HG03039 (cell line): ENCODE results near the gene GANAB.
"Not testable (repeated sequence)": the region's sequence is repeated elsewhere in the genome, so short reads cannot be mapped to it uniquely, and the experiment has no call there.

Experiments
- ATAC-seq: cut with Tn5 transposase; IDR thresholded peaks from one replicate; pipeline ENCODE4 v1.9.1; 2021; ENCODE audit warnings: mild to moderate bottlenecking, moderate library complexity; ENCODE audit not compliant: unreplicated experiment

Gene GANAB

DNA sequence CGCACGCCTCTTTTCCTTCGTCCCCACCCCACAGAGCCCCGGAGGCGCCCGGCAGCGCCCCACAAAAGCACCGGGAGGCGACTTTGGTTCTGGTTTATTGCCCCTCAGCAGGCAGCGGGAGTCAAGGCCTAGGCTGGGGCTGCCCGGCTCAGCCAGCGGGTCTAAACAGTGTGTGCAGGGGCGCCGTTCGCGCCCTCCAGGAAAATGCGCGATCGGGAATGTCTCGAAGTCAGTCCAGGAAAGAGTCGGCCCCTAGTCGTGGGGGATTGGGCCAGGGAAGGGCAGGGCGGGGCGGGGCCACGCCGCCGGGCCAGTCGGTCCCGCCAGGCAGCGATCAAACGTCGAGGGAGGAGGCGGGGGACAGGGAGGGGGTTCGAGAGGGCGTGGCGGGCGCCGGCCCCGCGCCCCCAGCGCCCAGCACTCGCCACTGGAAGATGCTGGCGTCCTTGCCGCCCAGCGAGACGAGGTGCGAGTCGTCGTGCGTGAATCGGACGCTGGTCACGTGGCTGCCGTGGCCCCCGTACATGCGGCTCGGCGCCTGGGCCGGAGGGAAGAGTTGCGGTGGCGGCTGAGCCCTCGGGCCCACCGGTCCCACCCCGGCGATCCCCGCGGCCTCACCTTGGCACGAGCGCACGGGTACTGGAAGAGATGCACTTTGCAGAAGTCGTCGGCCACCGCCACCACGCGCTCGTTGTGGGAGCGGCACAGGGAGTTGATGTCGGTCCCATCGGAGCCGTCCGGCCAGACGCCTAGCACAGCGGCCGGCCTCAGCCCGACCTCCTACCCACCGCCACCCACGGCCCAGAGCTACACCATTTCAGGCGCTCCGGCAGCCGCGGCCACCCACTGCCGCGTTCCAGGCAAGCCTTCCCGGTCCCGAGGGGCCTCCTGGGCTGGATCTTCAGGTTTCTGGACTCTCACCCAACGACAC lies 44.0 kb downstream of the GANAB start:
- ATAC-seq, result no peak

DNA sequence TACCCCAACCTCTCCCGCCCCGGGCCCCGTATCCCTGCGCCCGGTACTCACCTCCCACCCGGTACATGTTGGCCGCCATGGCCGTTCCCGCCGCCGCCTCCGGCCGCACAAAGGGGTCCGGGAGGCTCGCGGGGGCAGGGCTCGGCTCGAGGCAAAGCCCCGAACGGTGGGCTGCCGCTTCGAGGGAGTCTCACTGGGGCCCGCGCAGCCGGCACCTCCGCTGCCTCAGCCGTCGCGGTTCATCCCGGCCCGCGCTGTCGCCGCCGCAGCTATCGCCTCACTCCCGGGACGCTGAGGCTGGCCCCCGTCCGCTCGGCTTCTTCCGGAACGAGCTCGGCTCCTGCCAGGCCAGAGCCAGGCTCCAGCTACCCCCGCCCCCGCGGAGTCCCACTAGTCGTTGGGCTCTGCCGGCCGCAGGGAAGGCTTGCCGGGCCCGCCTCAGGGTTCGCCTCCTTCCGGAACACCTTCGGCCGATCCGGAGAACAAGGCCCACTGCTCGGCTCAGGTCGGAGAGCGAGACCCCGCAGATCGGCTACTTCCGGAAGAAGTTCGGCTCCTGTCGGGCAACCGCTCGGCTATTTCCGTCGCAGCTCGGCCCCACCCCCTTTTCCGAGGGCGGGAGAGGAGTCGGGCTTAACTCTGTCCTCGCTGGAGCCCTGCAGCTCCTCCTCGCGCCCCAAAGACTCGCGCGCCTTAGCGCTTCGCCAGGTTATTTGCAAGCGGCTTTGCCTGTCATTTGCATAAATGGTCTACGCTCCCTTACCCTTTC lies 44.9 kb downstream of the GANAB start, which contains the start of gene MTA2:
Gene MTA2, minus strand, starts transcription at position 494 of the 769 bp plus-strand sequence. Its CDS starts 415 bp downstream, at position 79.
- peak; percentile 74 for ATAC-seq

DNA sequence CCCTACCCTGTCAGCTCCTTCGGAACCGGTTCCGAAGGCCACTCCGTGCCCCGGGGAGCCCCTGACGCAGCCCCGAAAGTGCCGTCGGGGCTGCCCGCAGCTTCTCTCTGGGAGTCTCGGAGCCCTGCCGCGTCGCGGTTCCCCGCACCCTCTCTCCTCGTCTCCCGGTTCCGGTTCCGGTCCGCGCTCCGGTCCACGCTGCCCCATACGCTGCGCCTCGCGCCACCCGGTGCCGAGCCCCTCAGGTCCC lies 45.4 kb downstream of the GANAB start:
- ATAC-seq, result peak; percentile 8

DNA sequence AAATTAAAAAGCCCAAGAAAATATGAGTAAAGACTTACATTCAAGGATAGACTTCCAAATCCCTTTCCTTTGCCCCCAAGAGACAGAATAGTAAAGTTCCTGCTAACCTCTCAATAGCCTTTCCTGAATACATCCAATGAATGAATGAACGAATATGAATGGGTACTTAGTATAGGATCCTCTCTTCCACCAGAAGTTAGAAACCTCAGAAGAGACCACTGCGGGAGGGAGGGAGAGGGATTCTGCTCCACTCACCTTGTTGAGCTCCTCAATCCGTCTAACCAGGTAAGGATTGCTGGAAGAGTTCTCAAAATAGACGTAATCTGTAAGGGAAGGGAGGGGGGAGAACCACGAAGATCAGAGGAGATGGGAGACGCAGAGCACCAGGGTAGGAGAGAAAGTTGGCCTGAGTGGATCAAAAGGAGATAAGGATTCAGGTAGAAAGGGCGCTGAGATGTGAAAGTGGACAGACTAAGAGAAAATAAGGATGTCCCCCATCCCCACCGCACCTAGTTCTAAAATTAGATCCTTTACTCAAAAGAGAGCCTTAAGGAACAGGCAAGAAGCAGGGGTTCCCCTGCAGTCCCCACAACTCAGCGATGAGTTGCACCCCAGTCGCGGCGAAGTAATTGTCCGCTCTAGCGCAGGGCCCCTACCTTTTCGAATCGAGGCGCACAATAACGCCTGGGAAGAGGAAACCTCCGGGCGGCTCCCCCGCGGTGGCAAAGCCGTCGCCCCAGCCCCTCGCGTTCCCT lies 45.9 kb downstream of the GANAB start:
- no peak for ATAC-seq

DNA sequence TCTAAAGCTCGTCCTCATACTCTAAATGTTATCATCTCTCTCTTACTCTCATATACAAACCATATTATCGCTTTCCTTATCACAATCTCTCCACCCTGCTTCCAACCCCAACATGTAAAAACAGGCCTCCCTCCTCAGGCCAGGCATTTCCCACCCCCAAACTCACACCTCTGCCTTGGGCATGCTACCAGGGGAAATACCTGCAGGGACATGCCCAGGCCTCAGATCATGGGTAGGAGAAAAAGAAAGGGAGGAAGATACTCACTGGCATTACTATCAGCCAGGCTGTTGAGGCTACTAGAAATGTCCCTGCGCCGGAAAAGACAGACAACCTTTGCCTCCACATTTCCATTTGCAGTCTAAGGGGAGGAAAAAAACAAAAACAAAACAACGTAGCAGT lies 46.5 kb downstream of the GANAB start:
- ATAC-seq, result no peak

DNA sequence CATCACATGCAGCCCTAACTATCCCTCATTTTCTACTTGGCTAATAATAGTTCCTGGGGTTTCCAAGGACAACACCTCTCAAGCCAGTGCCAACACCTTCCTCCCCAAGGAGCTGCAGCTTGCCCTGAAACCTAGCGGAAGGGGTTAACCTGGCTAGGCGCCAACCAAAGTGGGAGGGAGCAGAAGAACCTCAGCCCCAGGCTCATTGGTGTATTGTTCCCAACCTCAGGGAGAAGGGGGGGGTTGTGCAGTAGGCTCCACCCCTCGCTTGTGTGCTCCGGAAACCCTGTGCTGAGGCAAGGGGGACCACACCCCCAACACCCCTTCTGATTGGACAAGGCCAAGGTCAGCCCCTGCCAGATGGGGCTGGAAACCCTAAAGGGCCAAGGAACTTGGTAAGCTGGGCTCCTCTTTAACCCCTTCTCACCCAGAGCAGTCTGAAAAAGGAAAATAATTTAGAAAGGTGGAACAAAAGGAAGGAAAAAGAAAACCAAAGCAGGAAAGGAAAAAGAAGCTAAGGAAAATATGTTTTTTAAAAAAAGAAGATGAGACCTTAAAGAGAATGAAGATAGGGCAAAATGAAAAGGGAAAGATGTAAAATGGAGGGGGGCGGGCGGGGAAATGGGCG lies 47.2 kb downstream of the GANAB start:
- peak; percentile 32 for ATAC-seq

DNA sequence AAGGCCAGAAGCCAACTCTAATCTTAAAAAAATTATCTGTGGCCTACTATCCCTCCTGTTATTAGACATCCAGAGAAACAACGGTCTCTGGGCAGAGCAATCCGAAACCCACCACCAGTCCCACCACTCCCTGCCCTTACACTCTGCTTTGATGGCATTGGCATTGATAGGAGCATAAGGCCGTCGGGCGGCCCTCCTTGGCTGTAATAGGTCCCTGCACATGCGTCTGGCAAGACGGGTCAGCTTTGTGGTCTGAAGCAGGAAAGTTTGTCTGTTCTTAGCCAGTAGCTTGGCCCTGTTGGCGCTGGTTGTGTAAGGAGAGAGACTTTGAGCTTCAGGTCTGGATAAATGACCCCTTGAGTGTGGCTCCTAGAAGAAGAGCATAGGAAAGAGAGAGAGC lies 51.3 kb downstream of the GANAB start:
- no peak for ATAC-seq

DNA sequence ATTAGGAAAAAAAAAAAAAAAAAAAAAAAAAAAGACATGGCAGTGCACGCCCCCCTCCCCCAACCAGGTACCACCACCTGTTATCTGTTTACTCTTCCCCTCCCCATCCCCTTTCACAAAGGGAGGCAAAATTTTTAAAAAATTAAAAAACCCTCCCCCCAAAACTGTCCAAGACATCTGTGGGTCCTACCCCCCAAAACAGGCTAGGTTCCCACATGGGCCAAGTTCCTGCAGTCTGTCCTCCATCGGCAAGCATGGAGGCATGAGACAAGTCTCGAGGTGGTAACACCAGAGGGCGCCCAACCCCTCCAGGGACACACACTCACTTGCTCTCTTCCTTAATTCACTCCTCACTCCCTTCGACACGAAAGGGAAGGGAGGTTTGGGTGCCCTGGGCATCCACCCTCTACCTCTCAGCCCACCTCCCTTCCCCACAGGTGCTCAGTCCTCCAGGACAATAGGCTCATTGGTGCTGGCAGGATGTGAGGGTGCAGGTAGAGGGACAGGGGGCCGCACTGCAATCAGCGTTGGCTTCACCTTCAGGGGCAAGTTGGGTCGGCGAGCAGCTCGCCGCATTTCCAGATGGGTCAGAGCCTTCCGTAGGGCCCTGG lies 52.9 kb downstream of the GANAB start:
- ATAC-seq, result no peak

DNA sequence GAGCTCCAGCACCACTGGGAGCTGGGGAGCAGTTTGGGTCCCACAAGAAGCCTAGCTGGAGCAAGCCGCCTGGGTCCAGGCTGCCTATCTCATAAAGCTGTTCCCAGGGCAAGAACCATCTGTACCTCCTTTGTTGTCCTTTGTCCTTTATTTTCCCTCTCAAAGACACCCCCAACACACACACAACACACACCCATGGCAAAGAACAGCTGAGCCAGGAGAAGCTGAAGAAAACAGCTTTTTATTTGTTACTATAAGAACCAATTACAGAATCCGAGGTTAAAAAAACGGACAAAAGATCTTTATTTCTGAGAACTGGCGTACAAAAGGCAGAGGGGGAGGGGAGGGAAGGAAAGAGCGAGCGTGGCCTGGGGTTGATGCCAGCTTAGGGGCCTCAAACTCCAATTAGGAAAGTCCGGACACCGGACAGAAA lies 53.4 kb downstream of the GANAB start:
- ATAC-seq, result no peak

DNA sequence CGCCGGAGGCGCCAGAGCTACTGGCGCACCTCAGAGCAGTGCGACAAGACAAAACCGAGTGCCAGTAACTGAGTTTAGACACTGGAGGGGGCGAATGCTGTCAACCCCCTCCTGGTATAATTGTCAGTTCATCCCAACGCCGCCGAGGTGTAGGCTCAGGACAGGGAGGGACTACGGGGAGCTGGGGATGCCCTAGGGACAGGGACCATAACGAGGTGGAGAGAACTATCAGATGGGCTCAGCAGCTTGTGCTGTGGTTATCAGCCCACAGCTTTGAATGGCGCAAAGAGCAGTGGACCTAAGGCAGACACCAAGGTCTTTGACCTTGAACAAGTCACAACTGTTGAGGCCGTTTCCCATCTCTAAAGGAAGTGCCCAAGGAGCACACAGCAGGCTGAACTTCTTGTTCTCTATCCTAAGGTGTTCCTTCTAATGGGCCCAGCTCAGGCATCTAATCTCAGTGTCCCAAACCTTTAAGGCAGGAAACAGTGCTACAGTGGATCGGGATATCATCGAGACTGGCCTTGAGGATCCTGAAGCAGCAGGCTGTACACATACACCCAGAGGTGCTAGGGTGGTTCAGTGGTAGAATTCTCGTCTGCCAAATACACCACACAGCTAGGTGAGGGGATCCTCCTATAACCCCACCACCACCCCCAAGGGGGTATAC lies 54.1 kb downstream of the GANAB start:
- no peak for ATAC-seq

DNA sequence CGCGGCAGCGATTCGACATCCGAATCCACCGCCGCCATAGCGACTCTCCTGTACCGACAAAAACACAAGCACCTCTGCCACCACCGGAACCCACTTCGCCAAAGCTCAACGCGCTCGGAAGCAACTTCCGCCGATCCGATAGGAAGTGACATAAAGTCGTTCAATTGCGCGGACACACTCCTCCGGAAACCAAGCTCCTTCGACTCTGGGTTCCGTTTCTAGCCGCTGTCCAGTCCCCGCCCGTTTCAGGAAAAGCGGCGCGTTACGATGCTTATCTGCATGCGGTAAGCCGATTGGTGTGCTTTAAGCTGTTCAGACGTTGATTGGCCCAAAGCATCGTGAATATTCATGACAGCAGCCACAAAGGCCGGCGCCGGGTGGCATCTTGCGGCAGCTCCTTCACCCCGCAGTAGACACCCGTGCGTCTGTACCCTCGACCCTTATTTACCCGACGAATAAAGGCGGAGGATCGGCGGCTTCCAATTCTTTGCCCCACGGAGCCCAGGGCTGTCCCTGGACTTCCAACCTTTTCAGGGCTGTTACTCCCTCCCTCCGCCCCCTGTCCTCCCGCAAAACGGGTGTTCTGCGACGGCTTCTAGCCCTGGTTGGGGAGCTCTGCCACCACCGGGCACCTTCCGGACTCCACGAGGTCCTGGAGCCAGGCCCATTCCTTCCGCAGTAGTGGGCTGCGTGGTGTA lies 54.8 kb downstream of the GANAB start, which contains the start of gene TUT1:
Gene TUT1, minus strand, starts transcription at position 76 of the 698 bp plus-strand sequence. Its CDS starts 38 bp downstream, at position 38.
- ATAC-seq, result peak; percentile 77

DNA sequence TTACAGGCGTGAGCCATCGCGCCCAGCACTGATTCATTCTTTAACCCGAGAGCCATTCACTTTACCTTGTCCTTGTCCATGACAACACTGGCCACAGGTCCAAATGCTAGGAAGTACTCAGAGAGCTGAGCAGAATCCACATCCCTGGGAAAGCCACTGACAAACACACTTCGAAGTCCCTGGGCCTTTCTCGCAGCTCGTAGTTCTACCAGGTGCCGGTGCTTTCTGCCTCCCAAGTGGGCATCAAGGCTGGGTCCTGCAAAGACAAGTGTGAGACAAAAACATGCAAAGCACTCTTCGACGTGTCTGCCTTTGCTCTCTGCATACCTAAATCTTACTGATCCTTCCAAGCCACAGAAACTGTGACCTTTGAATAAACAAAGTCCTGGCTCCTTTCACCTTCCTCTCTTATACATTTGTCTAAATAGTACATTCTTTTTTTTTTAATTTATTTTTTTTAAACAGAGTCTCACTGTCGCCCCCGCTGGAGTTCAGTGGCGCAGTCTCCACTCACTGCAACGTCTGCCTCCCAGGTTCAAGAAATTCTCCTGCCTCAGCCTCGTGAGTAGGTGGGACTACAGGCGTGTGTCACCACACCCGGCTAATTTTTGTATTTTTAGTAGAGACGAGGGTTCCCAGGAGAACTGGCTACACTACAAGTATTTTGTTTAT lies 57.3 kb downstream of the GANAB start:
- no peak for ATAC-seq

DNA sequence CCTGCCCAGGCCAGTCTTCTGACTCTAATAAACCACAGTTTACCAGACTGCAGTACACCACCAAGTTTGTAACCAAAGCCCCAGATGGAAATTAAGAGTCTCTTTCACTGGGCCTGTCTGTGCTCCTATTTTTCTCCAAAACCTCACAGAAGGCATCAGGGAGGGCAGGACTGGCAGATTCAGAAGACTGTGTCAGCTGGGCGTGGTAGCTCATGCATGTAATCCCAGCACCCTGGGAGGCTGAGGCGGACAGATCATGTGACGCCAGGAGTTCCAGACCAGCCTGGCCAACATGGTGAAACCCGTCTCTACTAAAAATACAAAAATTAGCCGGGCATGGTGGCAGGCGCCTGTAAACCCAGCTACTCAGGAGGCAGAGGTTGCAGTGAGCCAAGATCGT lies 61.1 kb downstream of the GANAB start:
- ATAC-seq, result not testable (repeated sequence)

DNA sequence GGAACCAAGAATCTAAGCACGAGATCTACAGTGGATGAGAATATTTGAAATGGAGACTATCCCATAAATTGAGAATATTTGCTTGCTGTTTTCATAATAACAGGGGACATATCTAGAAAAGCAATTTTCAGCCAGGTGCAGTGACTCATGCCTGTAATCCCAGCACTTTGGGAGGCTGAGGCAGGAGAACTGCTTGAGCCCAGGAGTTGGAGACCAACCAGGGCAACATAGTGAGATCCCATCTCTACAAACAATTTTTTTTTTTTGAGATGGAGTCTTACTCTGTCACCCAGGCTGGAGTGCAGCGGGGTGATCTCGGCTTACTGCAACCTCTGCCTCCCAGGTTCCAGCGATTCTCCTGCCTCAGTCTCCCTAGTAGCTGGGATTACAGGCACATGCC lies 64.7 kb downstream of the GANAB start:
- not testable (repeated sequence) for ATAC-seq

DNA sequence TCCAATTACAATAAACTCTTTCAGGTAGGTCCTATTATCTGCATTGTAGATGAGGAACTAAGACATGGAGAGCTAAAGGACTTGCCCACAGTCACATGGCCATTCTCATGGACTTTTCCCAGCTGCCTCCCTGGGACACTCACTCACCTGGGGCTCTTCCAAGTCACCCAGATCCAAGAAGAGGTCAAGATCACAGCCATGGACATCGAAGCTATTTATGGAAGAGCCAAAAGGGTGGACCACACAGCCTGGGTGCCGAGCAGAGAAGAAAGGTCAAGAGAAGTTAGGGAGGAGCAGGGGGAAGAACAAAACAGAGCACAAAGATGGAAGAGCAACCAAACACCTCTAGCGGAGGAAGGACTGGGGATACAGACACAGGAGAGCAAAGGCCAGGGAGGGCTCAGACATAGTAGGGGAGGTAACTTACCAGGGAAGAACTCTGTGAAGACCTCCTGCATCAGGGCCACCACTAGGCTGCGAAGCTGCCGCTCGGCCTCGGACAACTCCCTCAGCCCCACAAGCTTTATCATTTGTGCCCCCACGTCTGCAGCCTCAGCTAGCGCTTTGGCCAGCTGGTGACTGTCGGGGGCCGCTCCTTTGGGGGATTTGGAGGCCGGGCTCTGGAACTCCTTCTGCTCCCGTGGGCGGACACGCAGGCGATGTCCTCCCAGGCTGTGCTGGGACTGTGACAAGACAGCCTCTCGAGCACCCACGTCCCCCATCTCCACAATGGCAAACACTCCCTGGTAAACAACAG lies 65.3 kb downstream of the GANAB start:
- no peak for ATAC-seq

DNA sequence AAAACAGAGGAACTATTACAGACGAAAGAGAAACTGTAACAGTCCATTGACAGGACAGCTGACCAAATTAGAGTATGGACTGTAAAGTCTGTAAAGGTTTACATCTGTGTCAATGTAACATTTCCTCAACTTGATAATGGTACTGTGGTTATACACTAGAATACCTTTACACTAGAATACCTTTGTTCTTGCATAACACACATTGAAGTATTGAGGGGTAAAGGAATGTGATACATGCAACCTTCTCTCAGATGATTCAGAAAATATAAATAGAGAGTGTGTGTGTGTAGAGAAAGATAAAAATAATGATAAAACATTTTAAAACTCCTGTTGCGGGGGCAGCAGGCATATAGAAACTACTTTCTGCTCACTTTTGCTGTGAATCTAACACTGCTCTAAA lies 67.2 kb downstream of the GANAB start:
- no peak for ATAC-seq

DNA sequence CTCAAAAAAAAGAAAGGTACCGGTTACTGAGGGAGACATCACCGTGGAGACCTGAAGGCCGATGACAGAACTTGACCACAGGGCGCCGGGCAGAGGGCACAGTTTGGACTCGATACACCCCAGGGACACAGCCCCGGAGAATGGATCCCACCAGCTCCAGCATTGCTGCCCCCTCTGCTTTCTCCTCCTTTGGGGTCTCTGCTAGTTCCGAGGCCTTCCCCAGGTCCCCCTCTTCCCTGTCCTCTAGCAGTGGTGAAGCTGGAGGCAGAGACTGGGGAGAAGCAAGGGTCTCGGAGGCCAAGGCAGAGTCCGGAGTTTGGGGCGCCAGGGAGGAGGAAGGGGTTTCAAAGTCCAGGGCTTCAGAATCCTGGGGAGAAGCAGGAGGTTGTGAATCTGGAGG lies 67.9 kb downstream of the GANAB start:
- no peak for ATAC-seq
